GM23338 (cell line): ENCODE data around the gene ADTRP. TPM values are rescaled to one million over a fixed set of nuclear protein-coding genes. Genes with fewer than 3 reads are reported as not detected.

Experiments used
- polyA plus RNA-seq: library from polyadenylated mRNA; unstranded; fragments of >200 nt; fragmentation: Nextera tagmentation; extraction: Ambion mirVana; gene quantifications from 2 replicates; pipeline ENCODE4 v1.2.1, GENCODE V29; 2016
- small RNA-seq: library from RNA; depleted of rRNA; stranded (forward); fragments of <200 nt; gene quantifications from one replicate; pipeline ENCODE3, GENCODE V24; 2014; ENCODE audit warnings: low replicate concordance
- total RNA-seq: library from RNA; depleted of rRNA; stranded (reverse); fragments of >200 nt; shearing (Covaris generic); gene quantifications from 2 replicates; pipeline ENCODE4 v1.2.3, GENCODE V29; 2014; rRNA removed

The ADTRP gene
- total and polyA plus RNA-seq, 2 experiments from 2014 or later: not detected

Small RNAs within 50 kb of the gene (small RNA-seq; reads per million reads assigned to genes)
- not detected for gene RF00272

Other genes starting within 250 kb of the ADTRP start
- 6.9 and 8.6 TPM in 2 replicates for gene TMEM170B, start 241.1 kb downstream of the ADTRP start, total RNA-seq
- 2.0 and 2.5 TPM in 2 replicates for gene TMEM170B, start 241.1 kb downstream of the ADTRP start, polyA plus RNA-seq
- 16.5 and 21.7 TPM in 2 replicates for gene HIVEP1, start 233.5 kb upstream of the ADTRP start, total RNA-seq
- 7.7 and 10.1 TPM in 2 replicates for gene HIVEP1, start 233.5 kb upstream of the ADTRP start, polyA plus RNA-seq